DOHH2 (cell line): ENCODE results near the gene DPRX.

Experiments used
- H3F3A ChIP-seq: fragments of 200-600 bp; sonication (generic), shearing (Covaris generic); 2 replicates; pipeline ENCODE4 v1.6.0; 2016; ENCODE audit warnings: antibody characterized with exemption, mild to moderate bottlenecking; ENCODE audit not compliant: control insufficient read depth, insufficient read depth
- H3K27ac ChIP-seq: fragments of 200-600 bp; sonication (generic); 2 replicates; pipeline ENCODE4 v1.5.1; 2014; ENCODE audit warnings: low read depth, mild to moderate bottlenecking, low read length, moderate library complexity
- H3K27me3 ChIP-seq: fragments of 200-600 bp; sonication (generic); 2 replicates; pipeline ENCODE4 v1.6.1; 2014; ENCODE audit warnings: mild to moderate bottlenecking, low read length, mixed read lengths; ENCODE audit not compliant: control insufficient read depth
- H3K36me3 ChIP-seq: fragments of 200-600 bp; sonication (generic); 2 replicates; pipeline ENCODE4 v1.6.1; 2014; ENCODE audit warnings: mild to moderate bottlenecking, low read length, moderate library complexity, mixed read lengths; ENCODE audit not compliant: control insufficient read depth
- H3K4me1 ChIP-seq: fragments of 200-600 bp; sonication (generic); 2 replicates; pipeline ENCODE4 v1.6.1; 2014; ENCODE audit warnings: mild to moderate bottlenecking, low read length, mixed read lengths; ENCODE audit not compliant: control insufficient read depth
- H3K4me2 ChIP-seq: fragments of 200-600 bp; sonication (generic); 2 replicates; pipeline ENCODE4 v1.6.0; 2014; ENCODE audit warnings: mild to moderate bottlenecking, low read length, moderate library complexity
- H3K4me3 ChIP-seq: fragments of 200-600 bp; sonication (generic); 2 replicates; pipeline ENCODE4 v1.5.1; 2014; ENCODE audit warnings: mild to moderate bottlenecking, low read length, mixed read lengths
- H3K79me2 ChIP-seq: fragments of 200-600 bp; sonication (generic); 2 replicates; pipeline ENCODE4 v1.6.1; 2014; ENCODE audit warnings: mild to moderate bottlenecking, low read length, mixed read lengths; ENCODE audit not compliant: control insufficient read depth
- H3K9me2 ChIP-seq: fragments of 200-600 bp; sonication (generic); replicated peaks from 2 replicates; pipeline ENCODE4 v1.6.1; 2014; ENCODE audit warnings: mild to moderate bottlenecking, low read length, mixed read lengths; ENCODE audit not compliant: control insufficient read depth
- H3K9me3 ChIP-seq: fragments of 200-600 bp; sonication (generic); 2 replicates; pipeline ENCODE4 v1.6.1; 2014; ENCODE audit warnings: antibody characterized with exemption, low read length, mixed read lengths; ENCODE audit not compliant: control insufficient read depth, insufficient read depth
- H4K20me1 ChIP-seq: fragments of 200-600 bp; sonication (generic); 2 replicates; pipeline ENCODE4 v1.6.0; 2014; ENCODE audit warnings: low read depth, mild to moderate bottlenecking, antibody characterized with exemption, low read length, moderate library complexity; ENCODE audit not compliant: control insufficient read depth, insufficient read depth
- CTCF ChIP-seq: fragments of 200-600 bp; sonication (generic); IDR thresholded peaks from one replicate; pipeline ENCODE4 v1.5.1; 2014; ENCODE audit warnings: antibody characterized with exemption, mild to moderate bottlenecking, low read depth, low read length; ENCODE audit not compliant: poor library complexity, severe bottlenecking
- EZH2phosphoT487 ChIP-seq: fragments of 200-600 bp; sonication (generic); IDR thresholded peaks from 2 replicates; pipeline ENCODE4 v1.6.1; 2017; ENCODE audit warnings: borderline replicate concordance, mild to moderate bottlenecking, antibody characterized with exemption, low read length, moderate library complexity, mixed read lengths

DPRX gene

DNA sequence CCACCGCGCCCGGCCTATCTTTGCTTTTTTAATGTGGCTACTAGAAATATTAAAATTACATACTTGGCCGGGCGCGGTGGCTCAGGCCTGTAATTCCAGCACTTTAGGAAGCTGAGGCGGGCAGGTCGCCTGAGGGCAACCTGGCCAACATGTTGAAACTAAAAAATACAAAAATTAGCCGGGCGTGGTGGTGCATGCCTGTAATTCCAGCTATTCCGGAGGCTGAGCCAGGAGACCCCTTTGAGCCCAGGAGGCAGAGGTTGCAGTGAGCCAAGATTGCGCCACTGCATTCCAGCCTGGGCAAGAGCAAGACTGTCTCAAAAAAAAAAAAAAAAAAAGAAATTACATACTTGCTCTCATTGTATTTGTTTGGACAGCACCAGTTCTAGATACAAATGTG lies 34.8 kb upstream of the DPRX start:
- TF ChIP-seq EZH2phosphoT487 = no peak
- TF ChIP-seq CTCF = no peak
- H4K20me1 ChIP-seq = no peaks in the 10 kb centered on the region
- no peaks in the 10 kb centered on the region for H3K79me2 ChIP-seq
- H3K9me2 ChIP-seq = no peaks in the 10 kb centered on the region
- peaks cover 29% of the 10 kb centered on the region; the same call in 1 of the 2 replicates for H3K9me3 ChIP-seq
- H3K4me2 ChIP-seq = no peak overlapping the region
- no peak overlapping the region for H3K27ac ChIP-seq
- H3K4me3 ChIP-seq = no peak overlapping the region
- no peaks in the 10 kb centered on the region for H3K27me3 ChIP-seq
- H3F3A ChIP-seq = no peaks in the 10 kb centered on the region
- H3K36me3 ChIP-seq = no peaks in the 10 kb centered on the region
- H3K4me1 ChIP-seq = no peaks in the 10 kb centered on the region

- H3K27ac ChIP-seq = no peak overlapping the region
- H3K4me3 ChIP-seq = no peak overlapping the region
- no peaks in the 10 kb centered on the region for H4K20me1 ChIP-seq
- H3K27me3 ChIP-seq = no peaks in the 10 kb centered on the region
- no peak for TF ChIP-seq EZH2phosphoT487
- no peak for TF ChIP-seq CTCF
- H3K9me2 ChIP-seq = no peaks in the 10 kb centered on the region
- no peaks in the 10 kb centered on the region for H3F3A ChIP-seq
- H3K9me3 ChIP-seq = peaks cover 25% of the 10 kb centered on the region; the same call in 1 of the 2 replicates
- H3K36me3 ChIP-seq = no peaks in the 10 kb centered on the region
- no peaks in the 10 kb centered on the region for H3K4me1 ChIP-seq
- H3K79me2 ChIP-seq = no peaks in the 10 kb centered on the region
- H3K4me2 ChIP-seq = no peak overlapping the region
Measured at GRCh38 chr19:53598361-53598760, 33.4 kb upstream of the DPRX start.

DNA sequence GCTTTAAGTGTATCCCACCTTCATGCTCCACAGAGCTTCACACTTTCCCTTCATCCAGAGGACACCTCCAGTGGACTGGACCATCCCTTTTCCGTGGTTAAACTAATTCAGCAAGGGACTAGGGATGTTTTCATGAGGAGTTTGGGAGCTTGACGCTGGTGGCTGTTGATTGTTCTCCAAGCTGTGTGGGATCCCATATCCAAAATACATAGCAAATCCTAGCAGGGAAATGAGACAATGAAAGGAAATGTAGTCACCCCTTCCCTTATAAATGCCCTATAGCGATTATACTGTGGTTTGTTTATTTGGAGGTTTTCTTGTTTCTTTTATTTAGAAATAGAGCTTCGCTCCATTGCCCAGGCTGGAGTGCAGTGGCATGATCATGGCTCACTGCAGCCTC lies 31.6 kb upstream of the DPRX start:
- TF ChIP-seq EZH2phosphoT487 (no peak), CTCF (no peak)
- Histone ChIP-seq H3K36me3 (no peaks in the 10 kb centered on the region), H3F3A (no peaks in the 10 kb centered on the region), H3K27me3 (no peaks in the 10 kb centered on the region), H3K79me2 (no peaks in the 10 kb centered on the region), H3K4me1 (no peaks in the 10 kb centered on the region), H4K20me1 (no peaks in the 10 kb centered on the region), H3K9me2 (no peaks in the 10 kb centered on the region), H3K4me2 (no peak overlapping the region), H3K4me3 (no peak overlapping the region), H3K27ac (no peak overlapping the region), H3K9me3 (peaks cover 12% of the 10 kb centered on the region; the same call in 1 of the 2 replicates)

- no peaks in the 10 kb centered on the region for H3K9me2 ChIP-seq
- H3K79me2 ChIP-seq = no peaks in the 10 kb centered on the region
- H4K20me1 ChIP-seq = no peaks in the 10 kb centered on the region
- H3K9me3 ChIP-seq = peaks cover 7% of the 10 kb centered on the region; the same call in 1 of the 2 replicates
- no peaks in the 10 kb centered on the region for H3K27me3 ChIP-seq
- H3K36me3 ChIP-seq = no peaks in the 10 kb centered on the region
- TF ChIP-seq CTCF (no peak), EZH2phosphoT487 (no peak)
- no peak overlapping the region for H3K4me2 ChIP-seq
- H3K27ac ChIP-seq = no peak overlapping the region
- H3K4me1 ChIP-seq = no peaks in the 10 kb centered on the region
- H3K4me3 ChIP-seq = no peak overlapping the region
- no peaks in the 10 kb centered on the region for H3F3A ChIP-seq
Measured at GRCh38 chr19:53606031-53606430, 25.8 kb upstream of the DPRX start.
